Epithelial cell of proximal tubule (primary cell): ENCODE results near the gene HIVEP3. TPM values are rescaled to one million over a fixed set of nuclear protein-coding genes. Genes with fewer than 3 reads are reported as not detected.

Source experiments
- DNase-seq: peaks from one replicate; pipeline ENCODE4 v3.0.0-alpha.2; 2011; ENCODE audit warnings: low read depth
- H3K4me3 ChIP-seq: 2 replicates; pipeline ENCODE4 v1.5.1; 2011; ENCODE audit warnings: low read depth, mild to moderate bottlenecking, low read length
- CTCF ChIP-seq: conservative IDR thresholded peaks from 2 replicates; pipeline ENCODE4 v1.5.1; 2012; ENCODE audit warnings: low read depth, mild to moderate bottlenecking, low read length
- total RNA-seq: library from RNA; depleted of rRNA; stranded (reverse); fragments of >200 nt; gene quantifications from 2 replicates; pipeline ENCODE4 v1.2.3, GENCODE V29; 2015

The HIVEP3 gene
- total RNA-seq, 1 donor from 2014 or later = 3.9 TPM

GRCh38 chr1:41846625-41847405 lies 71.9 kb downstream of the HIVEP3 start:
- TF ChIP-seq CTCF = no peak
- no peak overlapping the region for H3K4me3 ChIP-seq
- DNase-seq = no peak

- no peak for DNase-seq
- no peak overlapping the region for H3K4me3 ChIP-seq
- no peak for TF ChIP-seq CTCF
Measured at GRCh38 chr1:41844781-41845272, 73.9 kb downstream of the HIVEP3 start.

GRCh38 chr1:41844255-41844654 lies 74.5 kb downstream of the HIVEP3 start:
- DNase-seq = no peak
- H3K4me3 ChIP-seq = no peak overlapping the region
- no peak for TF ChIP-seq CTCF

- no peak for TF ChIP-seq CTCF
- no peak overlapping the region for H3K4me3 ChIP-seq
- no peak for DNase-seq
Measured at GRCh38 chr1:41842993-41843755, 75.5 kb downstream of the HIVEP3 start.

- DNase-seq = no peak
- H3K4me3 ChIP-seq = no peak overlapping the region
- TF ChIP-seq CTCF = no peak
Measured at GRCh38 chr1:41842326-41842725, 76.4 kb downstream of the HIVEP3 start.

GRCh38 chr1:41840592-41841246 lies 78.0 kb downstream of the HIVEP3 start:
- TF ChIP-seq CTCF = no peak
- H3K4me3 ChIP-seq = no peak overlapping the region
- DNase-seq = peak; percentile 42
